ENCODE measurements around the gene PSMD13.

PSMD13 gene

GRCh38 chr11:201966-202365 lies 34.8 kb upstream of the PSMD13 start:
- H2AFZ ChIP-seq (ENCODE audit: low read depth, low read length, severe bottlenecking): no peak overlapping the region
- no peak overlapping the region for H3K4me2 ChIP-seq (ENCODE audit: low read depth, low read length, poor library complexity, severe bottlenecking)
- H4K20me1 ChIP-seq (ENCODE audit: low read depth, low read length): no peaks in the 10 kb centered on the region
- no peak overlapping the region for H3K9ac ChIP-seq (ENCODE audit: low read length)
- no peaks in the 10 kb centered on the region for H3F3A ChIP-seq (ENCODE audit: insufficient read depth)
- H3K36me3 ChIP-seq (ENCODE audit: low read length): no peaks in the 10 kb centered on the region
- H3K27ac ChIP-seq (ENCODE audit: low read depth, low read length): no peak overlapping the region
- H3K9me2 ChIP-seq (replicated peaks; ENCODE audit: insufficient read depth, low read length): no peaks in the 10 kb centered on the region
- no peak overlapping the region for H3K4me3 ChIP-seq (ENCODE audit: insufficient read depth, low read length, poor library complexity, severe bottlenecking)
- peaks cover 11% of the 10 kb centered on the region for H3K79me2 ChIP-seq (ENCODE audit: insufficient read depth, low read length)
- no peaks in the 10 kb centered on the region for H3K27me3 ChIP-seq (ENCODE audit: low read length)
- no peaks in the 10 kb centered on the region for H3K9me3 ChIP-seq (ENCODE audit: insufficient read depth, low read length)
- TF ChIP-seq CTCF (IDR thresholded peaks at IDR 0.05; ENCODE audit: insufficient read depth, low read length, poor library complexity, severe bottlenecking): no peak
- no peak for TF ChIP-seq EZH2phosphoT487 (conservative IDR thresholded peaks at IDR 0.05; ENCODE audit: low read length)

DNA sequence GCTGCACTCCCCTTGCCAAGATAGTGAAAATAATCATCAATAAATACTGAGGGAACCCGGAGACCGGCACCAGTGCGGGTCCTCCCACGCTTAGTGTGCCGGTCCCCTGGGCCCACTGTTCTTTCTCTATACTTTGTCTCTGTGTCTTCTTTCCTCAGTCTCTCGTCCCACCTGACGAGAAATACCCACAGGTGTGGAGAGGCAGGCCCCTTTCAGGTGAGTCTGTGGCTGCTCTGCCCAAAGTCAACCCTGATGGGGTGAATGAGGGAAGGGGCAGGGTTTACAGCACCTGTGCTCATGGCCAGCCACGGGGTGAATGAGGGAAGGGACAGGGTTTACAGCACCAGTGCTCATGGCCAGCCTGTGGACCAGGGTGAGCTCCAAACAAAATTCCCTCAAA lies 34.3 kb upstream of the PSMD13 start:
- TF ChIP-seq EZH2phosphoT487 (conservative IDR thresholded peaks at IDR 0.05; ENCODE audit: low read length): no peak
- no peak for TF ChIP-seq CTCF (IDR thresholded peaks at IDR 0.05; ENCODE audit: insufficient read depth, low read length, poor library complexity, severe bottlenecking)
- Histone ChIP-seq H3F3A (ENCODE audit: insufficient read depth) (peaks cover under 1% of the 10 kb centered on the region), H3K36me3 (ENCODE audit: low read length) (no peaks in the 10 kb centered on the region), H3K9me3 (ENCODE audit: insufficient read depth, low read length) (no peaks in the 10 kb centered on the region), H3K9ac (ENCODE audit: low read length) (no peak overlapping the region), H3K4me2 (ENCODE audit: low read depth, low read length, poor library complexity, severe bottlenecking) (no peak overlapping the region), H3K9me2 (replicated peaks; ENCODE audit: insufficient read depth, low read length) (no peaks in the 10 kb centered on the region), H3K27ac (ENCODE audit: low read depth, low read length) (no peak overlapping the region), H3K4me3 (ENCODE audit: insufficient read depth, low read length, poor library complexity, severe bottlenecking) (no peak overlapping the region), H3K27me3 (ENCODE audit: low read length) (no peaks in the 10 kb centered on the region), H3K79me2 (ENCODE audit: insufficient read depth, low read length) (peaks cover 11% of the 10 kb centered on the region), H4K20me1 (ENCODE audit: low read depth, low read length) (no peaks in the 10 kb centered on the region), H2AFZ (ENCODE audit: low read depth, low read length, severe bottlenecking) (no peak overlapping the region)

GRCh38 chr11:203056-203944 lies 33.5 kb upstream of the PSMD13 start:
- TF ChIP-seq CTCF (IDR thresholded peaks at IDR 0.05; ENCODE audit: insufficient read depth, low read length, poor library complexity, severe bottlenecking) (no peak), EZH2phosphoT487 (conservative IDR thresholded peaks at IDR 0.05; ENCODE audit: low read length) (no peak)
- H3K9ac ChIP-seq (ENCODE audit: low read length): no peak overlapping the region
- no peaks in the 10 kb centered on the region for H3K9me2 ChIP-seq (replicated peaks; ENCODE audit: insufficient read depth, low read length)
- no peaks in the 10 kb centered on the region for H3K36me3 ChIP-seq (ENCODE audit: low read length)
- H3K27ac ChIP-seq (ENCODE audit: low read depth, low read length): no peak overlapping the region
- H3K4me2 ChIP-seq (ENCODE audit: low read depth, low read length, poor library complexity, severe bottlenecking): no peak overlapping the region
- peaks cover 9% of the 10 kb centered on the region for H3F3A ChIP-seq (ENCODE audit: insufficient read depth)
- peaks cover 11% of the 10 kb centered on the region for H3K79me2 ChIP-seq (ENCODE audit: insufficient read depth, low read length)
- H2AFZ ChIP-seq (ENCODE audit: low read depth, low read length, severe bottlenecking): no peak overlapping the region
- H3K9me3 ChIP-seq (ENCODE audit: insufficient read depth, low read length): no peaks in the 10 kb centered on the region
- no peak overlapping the region for H3K4me3 ChIP-seq (ENCODE audit: insufficient read depth, low read length, poor library complexity, severe bottlenecking)
- H4K20me1 ChIP-seq (ENCODE audit: low read depth, low read length): no peaks in the 10 kb centered on the region
- no peaks in the 10 kb centered on the region for H3K27me3 ChIP-seq (ENCODE audit: low read length)
